ENCODE data around the gene FPR3.
"Not testable (repeated sequence)": the region's sequence is repeated elsewhere in the genome, so short reads cannot be mapped to it uniquely, and the experiment has no call there.

Gene FPR3

DNA sequence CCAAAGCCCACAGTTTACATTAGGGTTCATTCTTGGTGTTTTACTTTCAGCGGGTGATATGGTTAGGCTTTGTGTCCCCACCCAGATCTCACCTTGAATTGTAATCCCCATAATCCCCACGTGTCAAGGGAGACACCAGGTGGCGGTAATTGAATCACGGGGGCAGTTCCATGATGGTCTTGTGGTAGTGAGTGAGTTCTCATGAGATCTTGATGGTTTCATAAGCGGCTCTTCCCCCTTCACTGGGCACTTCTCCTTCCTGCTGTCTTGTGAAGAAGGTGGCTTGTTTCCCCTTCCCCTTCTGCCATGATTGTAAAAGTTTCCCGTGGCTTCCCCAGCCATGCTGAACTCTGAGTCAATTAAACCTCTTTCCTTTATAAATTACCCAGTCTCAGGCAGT is 22.0 kb upstream of the FPR3 start:
- H3K4me3 ChIP-seq (ENCODE audit: low read depth, low read length), result no peak overlapping the region
- TF ChIP-seq, protein P1, sequence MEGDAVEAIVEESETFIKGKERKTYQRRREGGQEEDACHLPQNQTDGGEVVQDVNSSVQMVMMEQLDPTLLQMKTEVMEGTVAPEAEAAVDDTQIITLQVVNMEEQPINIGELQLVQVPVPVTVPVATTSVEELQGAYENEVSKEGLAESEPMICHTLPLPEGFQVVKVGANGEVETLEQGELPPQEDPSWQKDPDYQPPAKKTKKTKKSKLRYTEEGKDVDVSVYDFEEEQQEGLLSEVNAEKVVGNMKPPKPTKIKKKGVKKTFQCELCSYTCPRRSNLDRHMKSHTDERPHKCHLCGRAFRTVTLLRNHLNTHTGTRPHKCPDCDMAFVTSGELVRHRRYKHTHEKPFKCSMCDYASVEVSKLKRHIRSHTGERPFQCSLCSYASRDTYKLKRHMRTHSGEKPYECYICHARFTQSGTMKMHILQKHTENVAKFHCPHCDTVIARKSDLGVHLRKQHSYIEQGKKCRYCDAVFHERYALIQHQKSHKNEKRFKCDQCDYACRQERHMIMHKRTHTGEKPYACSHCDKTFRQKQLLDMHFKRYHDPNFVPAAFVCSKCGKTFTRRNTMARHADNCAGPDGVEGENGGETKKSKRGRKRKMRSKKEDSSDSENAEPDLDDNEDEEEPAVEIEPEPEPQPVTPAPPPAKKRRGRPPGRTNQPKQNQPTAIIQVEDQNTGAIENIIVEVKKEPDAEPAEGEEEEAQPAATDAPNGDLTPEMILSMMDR (IDR thresholded peaks at IDR 0.05; ENCODE audit: low read depth, low read length), result no peak

GRCh38 chr19:51776561-51776960 is 18.4 kb upstream of the FPR3 start:
- H3K4me3 ChIP-seq (ENCODE audit: low read depth, low read length), result not testable (repeated sequence)

DNA sequence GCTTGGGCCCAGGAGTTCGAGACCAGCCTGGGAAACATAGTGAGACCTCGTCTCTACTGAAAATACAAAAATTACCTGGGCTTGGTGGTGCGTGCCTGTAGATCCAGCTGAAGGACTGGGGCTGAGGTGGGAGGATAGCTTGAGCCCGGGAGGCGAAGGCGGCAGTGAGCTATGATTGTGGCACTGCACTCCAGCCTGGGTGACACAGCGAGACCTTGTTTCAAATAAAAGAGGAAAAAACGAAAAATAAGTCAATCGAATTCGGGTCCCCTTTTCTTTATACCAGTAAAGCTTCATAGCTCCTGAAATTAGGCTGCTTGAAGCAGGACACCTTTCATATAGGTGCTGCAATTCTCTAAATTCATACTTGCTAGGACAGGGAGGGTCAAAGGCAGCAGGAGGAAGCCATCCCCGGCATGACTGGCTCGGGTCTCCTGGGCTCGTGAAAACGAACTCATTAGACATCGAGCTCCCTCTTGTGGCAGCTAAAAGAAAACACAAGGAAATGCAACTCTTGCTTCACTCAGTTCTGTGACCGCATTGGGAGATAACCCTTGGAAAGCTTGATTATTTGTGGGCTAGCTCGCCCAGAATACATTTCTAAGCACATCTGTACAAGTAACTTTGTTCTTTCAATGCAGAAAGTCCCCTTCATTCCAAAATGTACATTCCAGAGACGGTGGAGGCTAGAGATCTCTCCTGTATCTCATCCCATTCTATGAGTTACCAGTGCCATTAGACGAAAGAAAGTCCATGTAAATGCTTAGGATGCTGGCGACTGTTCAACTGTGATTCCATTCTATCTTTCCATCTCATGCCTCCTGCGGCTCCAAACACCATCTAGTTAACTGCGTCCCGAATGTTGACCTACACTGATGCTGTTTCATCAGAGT is 17.1 kb upstream of the FPR3 start:
- TF ChIP-seq, protein P1 (IDR thresholded peaks at IDR 0.05; ENCODE audit: low read depth, low read length), result peak; percentile 59
- no peak overlapping the region for H3K4me3 ChIP-seq (ENCODE audit: low read depth, low read length)

GRCh38 chr19:51779181-51779580 is 15.8 kb upstream of the FPR3 start:
- no peak overlapping the region for H3K4me3 ChIP-seq (ENCODE audit: low read depth, low read length)
- TF ChIP-seq, protein P1 (IDR thresholded peaks at IDR 0.05; ENCODE audit: low read depth, low read length), result no peak

GRCh38 chr19:51779703-51780102 is 15.3 kb upstream of the FPR3 start:
- TF ChIP-seq, protein P1 (IDR thresholded peaks at IDR 0.05; ENCODE audit: low read depth, low read length), result no peak
- no peak overlapping the region for H3K4me3 ChIP-seq (ENCODE audit: low read depth, low read length)

DNA sequence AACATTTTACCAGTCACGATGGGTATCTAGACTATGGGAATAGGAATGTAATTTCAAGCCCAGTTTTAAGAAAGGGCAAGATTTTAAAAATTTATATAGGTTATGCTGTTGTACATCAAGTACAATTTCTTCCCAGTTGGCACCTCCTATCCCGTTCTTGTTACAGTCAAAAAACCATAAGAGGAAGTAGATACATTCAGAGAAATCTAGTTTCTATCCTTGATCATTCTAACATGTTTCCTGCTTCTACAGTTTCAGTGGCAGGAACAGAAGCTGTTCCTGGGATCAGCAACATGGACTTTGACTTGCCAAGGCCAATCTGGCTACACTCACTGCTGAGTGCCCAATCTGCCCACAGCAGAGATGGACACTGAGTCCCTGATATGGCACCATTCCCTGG is 14.7 kb upstream of the FPR3 start:
- TF ChIP-seq, protein P1 (IDR thresholded peaks at IDR 0.05; ENCODE audit: low read depth, low read length), result no peak
- H3K4me3 ChIP-seq (ENCODE audit: low read depth, low read length), result no peak overlapping the region

DNA sequence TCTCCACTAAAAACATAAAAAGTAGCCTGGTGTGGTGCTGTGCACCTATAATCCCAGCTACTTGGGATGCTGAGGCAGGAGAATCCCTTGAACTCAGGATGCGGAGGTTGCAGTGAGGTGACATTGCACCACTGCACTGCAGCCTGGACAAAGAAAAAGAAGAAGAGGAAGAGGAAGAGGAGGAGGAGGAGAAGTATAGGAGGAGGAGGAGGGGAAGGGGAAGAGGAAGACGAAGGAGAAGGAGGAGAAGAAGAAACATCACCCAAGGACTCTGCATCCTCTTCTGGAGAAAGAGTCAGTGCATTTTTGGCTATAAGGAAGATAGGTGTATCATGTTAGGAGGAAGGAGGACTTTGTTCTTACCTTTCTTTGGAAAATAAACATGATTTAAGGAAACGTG is 13.0 kb upstream of the FPR3 start:
- TF ChIP-seq, protein P1 (IDR thresholded peaks at IDR 0.05; ENCODE audit: low read depth, low read length), result no peak

More for the DNA sequence above, 13.0 kb upstream of the FPR3 start:
- H3K4me3 ChIP-seq (ENCODE audit: low read depth, low read length), result no peak overlapping the region

Data from WI38 (cell line).